ENCODE data around the gene CD82.

GRCh38 chr11:44596525-44597276 lies 31.2 kb downstream of the CD82 start:
- TF ChIP-seq CTCF (conservative IDR thresholded peaks at IDR 0.05) (no peak), ZFX (IDR thresholded peaks at IDR 0.05) (no peak)
